GM12875 (cell line): ENCODE measurements around the gene P2RY1.

ENCODE experiments used
- H3K4me3 ChIP-seq: one replicate; pipeline ENCODE4 v1.5.1; 2011; ENCODE audit warnings: low read depth, low read length, control low read depth
- CTCF ChIP-seq: IDR thresholded peaks from 2 replicates; pipeline ENCODE4 v1.5.1; 2011; ENCODE audit warnings: low read depth, mild to moderate bottlenecking, control low read depth, inconsistent platforms, low read length, moderate library complexity, borderline replicate concordance; ENCODE audit not compliant: insufficient read depth

Gene P2RY1

GRCh38 chr3:152817400-152817799 is 17.5 kb upstream of the P2RY1 start:
- no peak for TF ChIP-seq CTCF

GRCh38 chr3:152818027-152818426 is 16.9 kb upstream of the P2RY1 start:
- TF ChIP-seq CTCF, result no peak
- no peak overlapping the region for H3K4me3 ChIP-seq

More at GRCh38 chr3:152817400-152817799, 17.5 kb upstream of the P2RY1 start:
- no peak overlapping the region for H3K4me3 ChIP-seq

- no peak overlapping the region for H3K4me3 ChIP-seq
- TF ChIP-seq CTCF, result no peak
Measured at GRCh38 chr3:152823173-152823572, 11.8 kb upstream of the P2RY1 start.

- TF ChIP-seq CTCF, result no peak
- H3K4me3 ChIP-seq, result no peak overlapping the region
Measured at GRCh38 chr3:152823781-152824180, 11.2 kb upstream of the P2RY1 start.

DNA sequence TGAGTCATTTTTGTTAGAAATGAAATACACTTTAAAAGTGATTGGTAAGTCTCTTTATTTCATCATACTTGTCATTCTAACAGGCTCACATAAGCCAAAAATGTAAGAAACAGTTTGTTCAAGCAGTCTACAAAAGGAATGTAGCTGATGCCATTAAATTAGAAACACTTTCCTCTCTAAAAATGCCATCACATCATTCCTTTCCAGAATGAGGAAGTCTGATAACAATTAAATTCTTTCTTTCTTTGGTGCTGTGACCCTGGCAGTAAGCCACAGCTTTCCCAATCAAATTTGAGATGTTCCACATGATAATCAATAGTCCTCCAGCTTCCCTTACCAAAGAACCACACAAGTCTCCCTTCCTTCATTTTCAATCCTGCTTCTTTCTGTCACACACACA is 9.4 kb upstream of the P2RY1 start:
- H3K4me3 ChIP-seq, result no peak overlapping the region
- no peak for TF ChIP-seq CTCF

GRCh38 chr3:152826476-152826875 is 8.5 kb upstream of the P2RY1 start:
- TF ChIP-seq CTCF, result no peak
- H3K4me3 ChIP-seq, result no peak overlapping the region

DNA sequence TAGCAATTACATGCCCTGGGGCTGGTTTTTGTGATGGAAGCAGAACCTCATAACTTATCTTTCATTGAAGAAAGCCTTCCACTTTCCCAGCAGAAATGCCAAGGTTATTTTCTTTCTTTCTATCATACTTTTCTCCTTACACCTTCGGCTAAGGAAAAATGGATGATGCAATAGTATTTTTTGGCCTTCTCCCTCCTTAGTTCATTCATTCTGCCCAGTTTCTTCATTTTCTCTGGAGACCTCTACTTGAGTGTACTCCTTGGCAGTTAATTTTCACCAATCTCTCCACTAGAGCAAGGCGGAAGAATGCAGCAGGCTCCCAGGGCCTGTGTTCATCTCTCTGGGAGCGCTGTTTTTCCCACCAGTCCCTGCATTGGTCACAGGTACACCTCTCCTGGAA is 7.6 kb upstream of the P2RY1 start:
- TF ChIP-seq CTCF, result no peak
- no peak overlapping the region for H3K4me3 ChIP-seq
